ENCODE data around the gene KLHL18. TPM values are rescaled to one million over a fixed set of nuclear protein-coding genes. Genes with fewer than 3 reads are reported as not detected.
A peak's percentile ranks its signal among the peaks of the same experiment; 100 is the strongest.

The KLHL18 gene
- total RNA-seq, 3 donors from 2014 or later (not counting 1 experiment from before 2014, with no cell fraction given) = 37.3 to 47.9 (median 45.2) TPM

DNA sequence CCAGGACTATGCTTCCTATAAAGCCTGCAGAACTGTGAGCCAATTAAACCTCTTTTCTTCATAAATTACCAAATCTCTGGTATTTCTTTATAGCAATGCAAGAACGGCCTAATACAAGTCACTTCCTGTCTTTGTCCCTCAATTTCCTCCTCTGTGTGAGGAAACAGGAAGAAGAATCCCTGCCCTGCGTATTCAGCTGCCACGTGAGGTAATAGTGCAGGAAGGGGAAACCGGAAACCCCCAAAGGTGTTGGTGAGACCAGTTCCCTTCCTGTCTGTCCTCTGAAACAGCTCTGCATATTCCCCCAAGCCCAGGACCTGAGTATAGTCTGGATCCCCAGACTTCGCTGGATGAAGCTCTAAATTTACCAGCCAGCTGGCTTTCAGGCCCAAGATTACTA lies 80.0 kb downstream of the KLHL18 start:
- Histone ChIP-seq H3K27ac (ENCODE audit: low read length) (no peak overlapping the region), H3K36me3 (ENCODE audit: control insufficient read depth, insufficient read depth, low read length) (no peaks in the 10 kb centered on the region), H3K9me3 (ENCODE audit: control insufficient read depth, insufficient read depth, low read length) (peaks cover 21% of the 10 kb centered on the region), H3K27me3 (ENCODE audit: control insufficient read depth, insufficient read depth, low read length) (no peaks in the 10 kb centered on the region), H3K4me1 (ENCODE audit: control insufficient read depth, insufficient read depth, low read length) (peaks cover 12% of the 10 kb centered on the region), H3K4me3 (ENCODE audit: low read length) (no peak overlapping the region)
- DNase-seq (peak in 1 of 2 donors; percentile 62), ATAC-seq (peak in 2 of 3 donors; percentile 34 to 43)
- Mint-ChIP-seq H3K4me1 (peaks cover 9 to 10% of the 10 kb centered on the region in 2 donors), H3K27ac (peak overlapping the region; percentile 50 to 78), H3K27me3 (ENCODE audit: low read depth in 2 of 2) (no peaks in the 10 kb centered on the region), H3K4me3 (no peak overlapping the region), H3K36me3 (no peaks in the 10 kb centered on the region), H3K9me3 (peaks cover 3 to 7% of the 10 kb centered on the region in 2 donors)
- intact Hi-C loops (cut with micrococcal nuclease) = no loop called here
- TF ChIP-seq, protein P1, sequence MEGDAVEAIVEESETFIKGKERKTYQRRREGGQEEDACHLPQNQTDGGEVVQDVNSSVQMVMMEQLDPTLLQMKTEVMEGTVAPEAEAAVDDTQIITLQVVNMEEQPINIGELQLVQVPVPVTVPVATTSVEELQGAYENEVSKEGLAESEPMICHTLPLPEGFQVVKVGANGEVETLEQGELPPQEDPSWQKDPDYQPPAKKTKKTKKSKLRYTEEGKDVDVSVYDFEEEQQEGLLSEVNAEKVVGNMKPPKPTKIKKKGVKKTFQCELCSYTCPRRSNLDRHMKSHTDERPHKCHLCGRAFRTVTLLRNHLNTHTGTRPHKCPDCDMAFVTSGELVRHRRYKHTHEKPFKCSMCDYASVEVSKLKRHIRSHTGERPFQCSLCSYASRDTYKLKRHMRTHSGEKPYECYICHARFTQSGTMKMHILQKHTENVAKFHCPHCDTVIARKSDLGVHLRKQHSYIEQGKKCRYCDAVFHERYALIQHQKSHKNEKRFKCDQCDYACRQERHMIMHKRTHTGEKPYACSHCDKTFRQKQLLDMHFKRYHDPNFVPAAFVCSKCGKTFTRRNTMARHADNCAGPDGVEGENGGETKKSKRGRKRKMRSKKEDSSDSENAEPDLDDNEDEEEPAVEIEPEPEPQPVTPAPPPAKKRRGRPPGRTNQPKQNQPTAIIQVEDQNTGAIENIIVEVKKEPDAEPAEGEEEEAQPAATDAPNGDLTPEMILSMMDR (IDR thresholded peaks at IDR 0.05) = no peak
- WGBS (ENCODE audit: insufficient coverage) = 43% methylated on average over 4 of the region's 5 CpGs

DNA sequence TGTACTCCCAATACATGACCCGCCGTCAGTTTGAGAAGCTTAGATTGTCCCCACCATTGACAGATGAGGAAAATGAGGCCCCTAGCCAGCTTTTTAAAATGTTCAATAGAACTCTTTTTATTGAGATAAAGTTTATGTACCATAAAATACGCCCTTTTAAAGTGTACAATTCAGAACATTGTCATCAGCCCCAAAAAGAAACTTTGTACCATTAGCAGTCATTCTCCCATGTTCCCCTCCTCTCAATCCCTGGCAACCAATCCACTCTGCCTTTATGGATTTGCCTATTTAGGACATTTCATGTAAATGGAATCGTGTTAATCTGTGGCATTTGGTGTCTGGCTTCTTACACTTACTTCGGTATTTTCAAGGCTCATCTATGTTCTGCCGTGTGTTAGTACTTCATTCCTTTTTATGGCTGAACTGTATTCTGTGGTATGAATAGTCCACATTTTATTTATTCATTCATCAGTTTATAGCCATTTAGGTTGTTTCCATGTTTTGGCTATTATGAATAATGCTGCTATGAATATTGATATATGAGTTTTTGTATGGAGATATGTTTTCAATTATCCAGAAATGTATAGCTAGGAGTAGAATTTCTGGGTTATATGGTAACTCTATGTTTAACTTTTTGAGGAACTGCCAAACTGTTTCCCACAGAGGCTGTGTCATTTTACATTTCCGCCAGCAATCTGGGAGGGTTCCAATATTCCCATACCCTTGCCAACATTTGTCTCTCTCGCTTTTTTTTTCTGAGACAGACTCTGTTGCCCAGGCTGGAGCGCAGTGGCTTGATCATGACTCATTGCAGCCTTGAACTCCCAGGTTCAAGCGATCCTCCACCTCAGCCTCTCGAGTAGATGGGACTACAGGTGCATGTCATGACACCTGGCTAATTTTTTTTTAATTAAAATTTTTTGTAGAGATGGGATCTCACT lies 82.7 kb downstream of the KLHL18 start:
- no peaks in the 10 kb centered on the region for H3K36me3 ChIP-seq (ENCODE audit: control insufficient read depth, insufficient read depth, low read length)

DNA sequence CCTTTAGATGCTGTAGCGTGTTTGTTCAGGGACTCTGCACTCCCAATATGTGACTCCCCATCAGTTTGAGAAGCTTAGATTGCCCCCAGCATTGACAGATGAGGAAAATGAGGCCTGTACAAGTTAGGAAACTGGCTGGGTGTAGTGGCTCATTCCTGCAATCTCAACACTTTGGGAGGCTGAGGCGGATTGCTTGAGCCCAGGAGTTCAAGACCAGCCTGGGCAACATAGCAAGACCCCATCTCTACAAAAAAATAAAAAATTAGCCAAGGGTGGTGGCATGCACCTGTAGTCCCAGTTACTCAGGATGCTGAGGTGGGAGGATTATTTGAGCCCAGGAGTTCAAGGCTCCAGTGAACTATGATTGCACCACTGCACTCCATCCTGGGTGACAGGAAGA lies 84.1 kb downstream of the KLHL18 start:
- Histone ChIP-seq H3K9me3 (ENCODE audit: control insufficient read depth, insufficient read depth, low read length) (no peaks in the 10 kb centered on the region), H3K27me3 (ENCODE audit: control insufficient read depth, insufficient read depth, low read length) (peaks cover 4% of the 10 kb centered on the region), H3K4me1 (ENCODE audit: control insufficient read depth, insufficient read depth, low read length) (peaks cover 12% of the 10 kb centered on the region), H3K4me3 (ENCODE audit: low read length) (no peak overlapping the region), H3K36me3 (ENCODE audit: control insufficient read depth, insufficient read depth, low read length) (no peaks in the 10 kb centered on the region), H3K27ac (ENCODE audit: low read length) (no peak overlapping the region)
- H3K36me3 Mint-ChIP-seq = no peaks in the 10 kb centered on the region
- DNase-seq (no peak), ATAC-seq (no peak)
- H3K4me1 Mint-ChIP-seq = peaks cover 9 to 10% of the 10 kb centered on the region in 2 donors
- H3K27me3 Mint-ChIP-seq (ENCODE audit: low read depth in 2 of 2) = peaks cover 0 to 5% of the 10 kb centered on the region in 2 donors
- intact Hi-C loops (cut with micrococcal nuclease) = no loop called here
- 97% methylated on average over 2 of the region's 2 CpGs for WGBS (ENCODE audit: insufficient coverage)
- H3K27ac Mint-ChIP-seq = no peak overlapping the region
- TF ChIP-seq, protein P1 (IDR thresholded peaks at IDR 0.05) = no peak
- no peak overlapping the region for H3K4me3 Mint-ChIP-seq
- no peaks in the 10 kb centered on the region for H3K9me3 Mint-ChIP-seq

More for the DNA sequence above, 82.7 kb downstream of the KLHL18 start:
- no peak overlapping the region for H3K27ac Mint-ChIP-seq
- ATAC-seq (no peak), DNase-seq (no peak)
- no peak overlapping the region for H3K27ac ChIP-seq (ENCODE audit: low read length)
- H3K36me3 Mint-ChIP-seq = no peaks in the 10 kb centered on the region
- no peak overlapping the region for H3K4me3 Mint-ChIP-seq
- WGBS (ENCODE audit: insufficient coverage) = 80% methylated on average over 10 of the region's 11 CpGs
- intact Hi-C loops (cut with micrococcal nuclease) = no loop called here
- peaks cover 0 to 5% of the 10 kb centered on the region in 2 donors for H3K27me3 Mint-ChIP-seq (ENCODE audit: low read depth in 2 of 2)
- H3K27me3 ChIP-seq (ENCODE audit: control insufficient read depth, insufficient read depth, low read length) = no peaks in the 10 kb centered on the region
- TF ChIP-seq, protein P1 (IDR thresholded peaks at IDR 0.05) = no peak
- H3K9me3 Mint-ChIP-seq = no peaks in the 10 kb centered on the region
- peaks cover under 1% of the 10 kb centered on the region for H3K9me3 ChIP-seq (ENCODE audit: control insufficient read depth, insufficient read depth, low read length)
- H3K4me1 Mint-ChIP-seq = peaks cover 9 to 10% of the 10 kb centered on the region in 2 donors
- H3K4me3 ChIP-seq (ENCODE audit: low read length) = no peak overlapping the region
- peaks cover 12% of the 10 kb centered on the region for H3K4me1 ChIP-seq (ENCODE audit: control insufficient read depth, insufficient read depth, low read length)
